GM18517 (cell line): ENCODE measurements around the gene RASAL2.
"Not testable (repeated sequence)": the region's sequence is repeated elsewhere in the genome, so short reads cannot be mapped to it uniquely, and the experiment has no call there.

Experiments
- ATAC-seq: cut with Tn5 transposase; IDR thresholded peaks from one replicate; pipeline ENCODE4 v1.9.1; 2021; ENCODE audit warnings: mild to moderate bottlenecking, moderate library complexity; ENCODE audit not compliant: unreplicated experiment

The RASAL2 gene

GRCh38 chr1:178151831-178152230 lies 57.9 kb downstream of the RASAL2 start:
- no peak for ATAC-seq

GRCh38 chr1:178155481-178156255 lies 61.8 kb downstream of the RASAL2 start:
- no peak for ATAC-seq

GRCh38 chr1:178160736-178161475 lies 67.0 kb downstream of the RASAL2 start:
- ATAC-seq, result no peak

- ATAC-seq, result no peak
These were observed 67.6 kb downstream of the RASAL2 start for GRCh38 chr1:178161516-178161915.

- ATAC-seq, result no peak
These were observed 71.3 kb downstream of the RASAL2 start for GRCh38 chr1:178165196-178165595.

- no peak for ATAC-seq
These were observed 72.6 kb downstream of the RASAL2 start for GRCh38 chr1:178166429-178167024.

GRCh38 chr1:178168536-178168935 lies 74.6 kb downstream of the RASAL2 start:
- ATAC-seq, result no peak

GRCh38 chr1:178169649-178170048 lies 75.7 kb downstream of the RASAL2 start:
- no peak for ATAC-seq

GRCh38 chr1:178172939-178173338 lies 79.0 kb downstream of the RASAL2 start:
- no peak for ATAC-seq

- ATAC-seq, result no peak
These were observed 80.6 kb downstream of the RASAL2 start for GRCh38 chr1:178174539-178174938.

GRCh38 chr1:178180405-178180804 lies 86.5 kb downstream of the RASAL2 start:
- ATAC-seq, result no peak

- ATAC-seq, result no peak
These were observed 89.9 kb downstream of the RASAL2 start for GRCh38 chr1:178183796-178184195.

GRCh38 chr1:178188306-178188705 lies 94.4 kb downstream of the RASAL2 start:
- ATAC-seq, result no peak

- no peak for ATAC-seq
These were observed 95.9 kb downstream of the RASAL2 start for GRCh38 chr1:178189814-178190213.

GRCh38 chr1:178190881-178191280 lies 97.0 kb downstream of the RASAL2 start:
- no peak for ATAC-seq

GRCh38 chr1:178192686-178193085 lies 98.8 kb downstream of the RASAL2 start:
- ATAC-seq, result no peak

GRCh38 chr1:178196631-178197030 lies 102.7 kb downstream of the RASAL2 start:
- no peak for ATAC-seq

- ATAC-seq, result not testable (repeated sequence)
These were observed 108.2 kb downstream of the RASAL2 start for GRCh38 chr1:178202095-178202494.

GRCh38 chr1:178202546-178202945 lies 108.6 kb downstream of the RASAL2 start:
- not testable (repeated sequence) for ATAC-seq

- ATAC-seq, result not testable (repeated sequence)
These were observed 114.5 kb downstream of the RASAL2 start for GRCh38 chr1:178208269-178208856.

- no peak for ATAC-seq
These were observed 116.0 kb downstream of the RASAL2 start for GRCh38 chr1:178209935-178210334.
